ENCODE measurements around the gene SLC13A2.

SLC13A2 gene

DNA sequence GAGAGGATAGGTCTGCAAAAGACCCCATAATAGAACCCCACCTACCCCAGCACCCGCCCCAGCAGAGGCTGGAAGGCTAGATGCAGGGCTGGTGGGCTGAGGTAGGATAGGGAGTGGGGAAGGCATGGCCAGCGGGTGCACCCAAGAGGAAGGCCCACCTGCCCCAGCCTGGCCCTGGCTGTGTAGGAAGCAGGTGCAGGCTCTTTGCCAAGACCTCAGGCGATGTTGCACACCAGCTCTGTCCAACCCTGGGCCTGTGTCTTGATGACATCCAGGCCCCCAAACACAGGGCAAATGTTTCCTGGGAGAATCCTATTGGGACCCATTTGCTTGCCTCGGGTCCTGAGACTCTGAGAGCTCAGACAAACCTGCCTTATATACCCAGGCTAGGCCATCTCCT lies 66.8 kb downstream of the SLC13A2 start:
- DNase-seq: no peak

DNA sequence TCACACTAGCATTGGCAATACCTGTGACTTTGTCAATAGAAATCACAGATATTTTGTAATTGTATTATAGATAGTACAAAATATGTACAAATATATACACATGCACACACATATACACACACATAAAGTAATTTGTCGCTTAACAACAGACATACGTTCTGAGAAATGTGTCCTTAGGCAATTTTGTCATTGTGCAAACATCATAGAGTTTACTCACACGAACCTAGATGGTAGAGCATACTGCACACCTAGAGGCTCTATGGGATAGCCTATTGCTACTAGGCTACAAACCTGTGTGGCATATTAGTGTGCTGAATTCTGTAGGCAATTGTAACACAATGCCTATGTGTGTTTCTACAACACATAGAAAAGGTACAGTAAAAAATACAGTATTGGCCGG lies 68.0 kb downstream of the SLC13A2 start:
- no peak for DNase-seq

DNA sequence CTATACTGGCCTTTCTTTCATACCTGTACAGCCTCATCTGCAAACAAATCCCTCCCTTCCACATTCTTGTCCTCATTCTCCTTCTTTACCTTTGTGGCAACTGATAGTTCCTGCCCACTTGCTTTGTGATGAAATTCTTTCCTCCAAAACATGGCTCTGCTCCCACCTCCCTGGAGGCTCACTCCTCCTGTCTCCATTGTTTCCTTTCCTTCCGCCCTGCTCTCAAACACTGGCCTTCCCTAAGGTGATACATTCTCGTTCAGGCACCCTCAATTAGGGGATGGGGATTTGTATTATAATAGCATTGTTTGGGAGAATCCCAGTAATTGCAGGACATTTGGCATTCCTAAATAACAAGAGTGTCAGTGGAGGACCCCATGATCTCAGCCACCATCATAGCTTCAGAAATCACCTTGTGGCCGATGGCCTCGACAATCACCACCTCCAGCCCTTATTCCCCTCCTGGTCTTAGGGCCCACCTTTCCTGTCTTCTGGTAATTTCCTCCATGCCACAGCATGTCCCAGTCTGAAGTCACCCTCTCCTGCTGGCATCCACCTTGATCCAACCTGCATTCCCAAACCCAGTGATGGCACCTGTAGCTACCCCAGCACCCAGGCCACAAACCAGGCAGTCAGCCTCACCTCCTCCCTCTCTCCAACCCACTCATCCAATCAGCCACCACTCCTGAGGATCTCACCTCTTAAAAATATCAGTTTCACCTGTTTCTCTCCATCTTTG lies 71.1 kb downstream of the SLC13A2 start:
- no peak for DNase-seq

DNA sequence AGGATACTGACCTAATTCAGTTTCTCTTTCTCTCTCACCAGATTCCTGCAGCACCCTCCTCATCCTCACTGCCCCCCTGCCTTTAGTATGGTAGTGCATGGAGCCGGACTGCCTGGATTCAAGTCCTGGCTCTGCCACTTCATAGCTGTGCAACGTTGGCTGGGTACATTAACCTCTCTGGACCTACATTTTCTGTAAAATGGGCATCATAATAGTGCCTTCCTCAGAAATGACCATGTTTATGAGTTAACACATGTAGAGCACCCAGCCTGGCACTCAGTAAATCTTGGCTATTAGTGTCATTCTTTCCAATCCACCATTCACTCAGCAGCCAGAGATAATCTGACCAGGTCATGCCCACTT lies 71.7 kb downstream of the SLC13A2 start:
- no peak for DNase-seq

DNA sequence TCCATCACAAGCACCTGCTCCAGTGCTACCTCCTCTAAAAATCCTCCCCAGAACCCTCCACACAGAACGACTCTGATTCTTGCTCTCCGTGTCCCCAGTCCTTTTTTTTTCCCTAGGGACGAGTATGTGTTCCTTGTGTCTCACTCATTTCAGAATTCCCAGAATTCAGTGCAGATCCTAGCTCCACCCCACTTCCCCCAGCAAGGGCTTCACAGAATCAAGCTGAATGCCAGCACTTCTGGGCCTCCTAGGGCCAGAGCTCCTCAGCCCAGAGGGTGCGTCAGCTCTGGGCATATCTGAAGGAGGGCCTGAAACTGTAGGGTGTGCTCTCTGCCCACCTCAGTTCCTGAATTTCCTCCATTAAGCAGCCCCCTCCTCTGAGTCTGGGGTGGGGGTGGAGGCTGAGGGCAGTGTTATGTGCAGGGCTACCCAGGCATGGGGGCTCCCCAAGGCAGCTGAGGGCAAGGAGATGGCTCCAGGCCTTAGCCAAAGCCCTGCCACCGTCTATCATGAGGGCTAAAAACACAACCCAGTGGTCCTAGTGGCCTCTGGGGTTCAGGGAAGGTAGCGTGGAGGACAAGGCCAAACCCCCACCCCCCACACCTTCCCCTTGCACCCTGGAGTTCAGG lies 72.5 kb downstream of the SLC13A2 start:
- no peak for DNase-seq

DNA sequence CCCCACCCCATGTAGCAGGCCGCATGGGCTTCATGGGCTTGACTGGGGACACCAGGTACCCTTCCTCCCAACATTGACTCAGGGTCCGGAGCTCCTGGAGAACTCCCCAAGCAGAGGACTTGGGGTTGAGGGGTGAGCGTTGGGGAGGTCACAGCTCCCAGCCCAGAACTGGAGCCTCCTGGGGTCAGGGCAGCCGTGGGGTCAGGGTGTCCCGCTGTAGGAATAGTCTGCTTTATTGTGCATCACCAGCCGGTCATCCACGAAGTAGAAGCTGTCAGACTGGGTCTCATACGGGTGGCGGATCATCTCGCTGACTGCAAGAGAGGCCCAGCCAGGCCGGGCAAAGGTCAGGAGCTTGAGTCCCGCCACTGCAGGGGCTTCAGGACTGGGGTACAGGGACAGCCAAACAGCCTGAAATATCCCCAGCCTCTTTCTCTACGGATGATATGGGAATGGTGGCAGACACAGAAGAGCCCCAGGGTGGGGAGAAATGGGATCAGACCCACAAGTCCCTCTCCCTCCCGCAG lies 73.7 kb downstream of the SLC13A2 start:
- DNase-seq: no peak

Data from fibroblast of skin of right biceps (primary cell).